SKM-1 (cell line): Measurements from ENCODE around the gene JARID2.

Source experiments
- DNase-seq: peaks from one replicate; lab custom pipeline; 2025; ENCODE audit not compliant: unreplicated experiment; lab: John Stamatoyannopoulos, UW

Gene JARID2

DNA sequence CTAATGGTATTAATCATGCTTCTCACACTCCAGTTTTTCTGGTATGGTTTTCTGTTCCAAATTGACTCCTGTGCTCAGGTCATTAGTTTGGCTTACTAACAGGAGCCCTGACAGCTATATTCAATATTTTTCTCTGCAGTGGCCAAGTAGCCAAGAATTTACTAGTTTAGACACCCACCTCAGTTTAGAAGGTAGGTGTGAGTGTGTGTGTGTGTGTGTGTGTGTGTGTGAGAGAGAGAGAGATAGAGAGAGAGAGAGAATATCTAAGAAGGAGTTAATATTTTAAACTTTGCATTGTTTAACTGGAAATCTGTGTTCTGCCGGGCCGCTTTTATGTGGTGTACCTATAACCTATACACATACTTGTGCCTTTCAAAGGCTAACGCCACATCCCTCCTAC is 18.5 kb downstream of the JARID2 start:
- DNase-seq: no peak

- DNase-seq: no peak
Observed at GRCh38 chr6:15264902-15265761, 19.3 kb downstream of the JARID2 start.

GRCh38 chr6:15265787-15266186 is 19.9 kb downstream of the JARID2 start:
- DNase-seq: no peak

GRCh38 chr6:15266423-15266996 is 20.6 kb downstream of the JARID2 start:
- DNase-seq: no peak

GRCh38 chr6:15267221-15267620 is 21.4 kb downstream of the JARID2 start:
- no peak for DNase-seq

- DNase-seq: no peak
Observed at GRCh38 chr6:15268137-15268908, 22.5 kb downstream of the JARID2 start.

GRCh38 chr6:15269011-15269410 is 23.1 kb downstream of the JARID2 start:
- DNase-seq: no peak

DNA sequence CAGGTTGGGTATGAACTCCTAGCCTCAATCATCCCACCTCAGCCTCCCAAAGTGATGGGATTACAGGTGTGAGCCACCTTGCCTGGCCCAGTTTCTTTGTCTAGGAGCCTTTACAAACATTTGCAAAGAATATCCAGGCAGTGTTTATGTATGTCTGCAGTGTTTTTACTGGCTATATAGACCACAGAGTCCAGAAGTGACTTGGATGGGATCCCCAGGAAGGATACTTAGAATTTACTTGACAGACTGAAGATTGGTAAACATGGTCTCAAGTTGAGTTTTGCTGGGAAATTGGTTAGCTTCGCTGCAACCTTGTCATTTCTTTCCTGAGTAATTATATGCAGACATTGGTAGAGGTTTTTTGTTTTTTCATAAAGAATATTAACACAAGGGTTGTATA is 23.8 kb downstream of the JARID2 start:
- no peak for DNase-seq

- no peak for DNase-seq
Observed at GRCh38 chr6:15270402-15270801, 24.5 kb downstream of the JARID2 start.

DNA sequence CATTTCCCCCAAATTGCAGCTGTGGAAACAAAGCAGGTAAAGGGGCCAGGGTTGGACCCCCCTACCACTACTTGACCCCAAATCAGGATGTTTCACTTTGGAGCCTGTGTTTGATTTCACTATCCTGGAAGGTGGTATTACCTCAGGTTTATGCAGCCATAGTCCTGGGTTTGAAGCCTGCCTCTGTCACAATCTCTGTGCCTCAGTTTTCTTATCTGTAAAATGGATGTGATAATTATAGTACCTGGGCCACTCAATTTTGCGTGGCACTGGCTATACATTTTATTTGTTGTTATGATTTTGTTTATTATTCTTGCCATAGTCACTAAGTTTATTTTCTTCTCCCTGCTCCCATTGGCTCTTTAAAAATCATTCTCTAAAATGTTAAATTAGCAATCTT is 26.7 kb downstream of the JARID2 start:
- no peak for DNase-seq

GRCh38 chr6:15274692-15275387 is 29.0 kb downstream of the JARID2 start:
- no peak for DNase-seq

- DNase-seq: no peak
Observed at GRCh38 chr6:15276036-15276985, 30.4 kb downstream of the JARID2 start.

DNA sequence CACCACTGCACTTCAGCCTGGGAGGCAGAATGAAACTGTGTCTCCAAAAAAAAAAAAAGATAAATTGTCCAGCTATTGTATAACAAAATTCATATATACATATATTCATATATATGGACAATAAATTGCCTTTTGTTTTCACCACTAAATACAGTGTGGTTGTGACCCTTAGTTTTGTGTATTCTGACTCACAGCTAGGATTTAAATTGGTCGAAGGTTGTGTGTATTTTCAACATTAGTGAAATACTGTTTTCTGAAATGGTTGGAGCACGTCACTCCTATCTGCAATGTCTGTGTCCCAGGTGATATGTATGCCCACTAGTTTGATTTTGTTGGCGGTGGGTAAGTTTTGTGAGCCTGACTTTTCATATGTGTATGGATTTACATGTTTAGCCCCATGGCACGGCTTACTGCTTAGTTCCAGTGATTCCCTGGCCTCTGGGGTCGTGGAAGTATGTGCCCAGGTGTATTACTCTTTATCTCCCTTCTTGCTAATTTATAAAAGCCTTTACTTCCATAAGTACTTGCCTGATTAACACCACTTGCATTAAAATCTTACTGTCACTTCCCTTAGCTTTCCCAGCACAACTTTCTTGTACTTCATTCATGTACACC is 33.3 kb downstream of the JARID2 start:
- DNase-seq: no peak

DNA sequence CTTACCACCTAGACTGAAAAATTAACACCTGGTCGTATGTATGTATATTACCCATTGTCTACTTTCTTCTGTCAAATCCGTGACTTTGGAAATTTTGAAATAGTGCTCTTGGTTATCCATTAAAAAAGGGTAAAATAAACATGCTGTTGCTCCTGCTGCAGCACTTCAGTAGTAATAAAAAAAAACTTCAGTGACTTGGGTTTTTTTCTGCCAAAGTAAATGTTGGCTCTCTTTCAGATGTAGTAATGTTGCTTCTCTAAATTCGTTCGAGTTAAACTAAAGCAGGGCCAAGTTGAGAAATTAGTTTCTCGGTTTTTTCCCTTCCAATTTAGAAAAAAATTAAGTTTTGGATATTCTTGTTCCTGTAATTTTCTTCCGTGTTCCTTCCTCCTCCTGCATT is 34.2 kb downstream of the JARID2 start:
- DNase-seq: no peak

DNA sequence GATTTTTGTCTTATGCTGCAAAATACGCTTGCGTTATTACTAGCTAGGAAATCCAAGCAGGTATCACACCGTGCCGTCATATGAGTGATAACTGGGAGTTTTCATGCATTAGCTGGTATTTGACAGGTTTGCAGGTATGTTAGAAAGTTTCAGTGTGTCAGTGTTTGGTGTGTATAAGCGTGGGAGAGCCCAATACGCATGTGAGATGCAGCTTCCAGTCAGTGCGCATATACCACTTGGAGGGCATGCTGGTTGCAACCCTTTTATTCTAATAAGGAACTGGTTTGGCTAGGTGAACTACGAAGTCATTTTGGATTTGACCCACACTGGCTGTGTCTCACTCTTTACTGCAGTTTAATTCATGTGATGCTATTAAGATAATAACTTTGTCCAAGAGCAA is 35.1 kb downstream of the JARID2 start:
- no peak for DNase-seq

GRCh38 chr6:15282334-15282733 is 36.5 kb downstream of the JARID2 start:
- no peak for DNase-seq

DNA sequence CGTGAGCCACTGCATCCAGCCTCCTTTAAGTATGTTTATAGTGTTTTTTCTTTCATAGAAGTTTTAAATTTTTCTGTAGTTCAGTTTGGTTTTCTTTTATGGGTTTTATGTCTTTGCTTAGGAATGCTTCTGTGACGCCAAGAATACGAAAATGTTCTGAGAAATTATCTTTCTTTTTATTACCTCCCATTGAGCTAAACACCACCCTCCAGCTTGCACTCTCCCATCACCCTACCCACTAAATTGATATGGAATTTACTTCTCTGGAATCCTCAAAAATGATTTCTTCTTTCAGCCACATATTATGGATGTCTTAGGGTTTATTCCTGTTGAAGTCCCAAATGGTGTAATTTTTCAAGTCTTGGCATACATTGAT is 38.1 kb downstream of the JARID2 start:
- DNase-seq: no peak

DNA sequence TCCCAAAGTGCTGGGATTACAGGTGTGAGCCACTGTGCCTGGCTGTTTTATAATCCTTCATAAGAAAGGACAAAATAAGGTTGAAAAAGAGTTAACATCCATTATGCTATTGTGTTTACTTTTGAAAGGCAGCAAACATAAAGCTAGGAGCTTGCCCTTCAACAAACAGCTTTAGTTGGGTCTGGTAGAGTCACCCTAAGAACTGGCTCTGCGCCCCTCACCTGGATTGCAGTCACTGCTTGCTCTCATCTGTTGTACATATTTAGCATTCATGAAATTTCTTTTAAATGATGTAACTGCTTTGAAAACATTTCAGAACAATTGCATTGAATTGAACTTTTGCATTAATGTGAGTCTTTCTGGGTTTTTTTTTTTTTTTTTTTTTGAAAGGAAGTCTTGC is 38.9 kb downstream of the JARID2 start:
- no peak for DNase-seq

GRCh38 chr6:15285682-15286294 is 39.9 kb downstream of the JARID2 start:
- DNase-seq: no peak
